PFSK-1 (cell line): ENCODE results near the gene GALNTL6.

Experiments used
- FOXP2 ChIP-seq: optimal IDR thresholded peaks from 2 replicates; pipeline ENCODE3; 2011; ENCODE audit warnings: borderline replicate concordance, control low read depth, inconsistent platforms; ENCODE audit not compliant: insufficient read depth; ENCODE audit errors: extremely low read length, extremely low read depth
- POLR2AphosphoS5 ChIP-seq: IDR thresholded peaks from 2 replicates; pipeline ENCODE4 v1.6.1; 2012; ENCODE audit warnings: low read depth, mild to moderate bottlenecking, control low read depth, low read length, moderate library complexity
- REST ChIP-seq, 2 experiments: IDR thresholded peaks; 2 replicates each; pipeline versions ENCODE4 v1.6.1 to v1.8.0; 2011 to 2012; ENCODE audit warnings: low read depth in 2 of 2, low read length in 2 of 2, control low read depth in 1 of 2, inconsistent platforms in 1 of 2, mild to moderate bottlenecking in 1 of 2, moderate library complexity in 1 of 2; ENCODE audit not compliant: insufficient read depth in 1 of 2
- SIN3A ChIP-seq: IDR thresholded peaks from 2 replicates; pipeline ENCODE4 v1.6.1; 2012; ENCODE audit warnings: mild to moderate bottlenecking, low read length, moderate library complexity, borderline replicate concordance; ENCODE audit not compliant: insufficient read depth
- TAF1 ChIP-seq: IDR thresholded peaks from 2 replicates; pipeline ENCODE4 v1.6.1; 2012; ENCODE audit warnings: low read length, control low read depth, borderline replicate concordance; ENCODE audit not compliant: insufficient read depth

GALNTL6 gene

GRCh38 chr4:172356016-172356415 lies 542.8 kb downstream of the GALNTL6 start:
- TF ChIP-seq POLR2AphosphoS5: no peak
- no peak for TF ChIP-seq SIN3A
- no peak for TF ChIP-seq REST (IDR thresholded peaks at IDR 0.05; ENCODE audit: insufficient read depth in 1 of 2, low read depth in 2 of 2, low read length in 2 of 2)
- no peak for TF ChIP-seq TAF1
- no peak for TF ChIP-seq FOXP2

DNA sequence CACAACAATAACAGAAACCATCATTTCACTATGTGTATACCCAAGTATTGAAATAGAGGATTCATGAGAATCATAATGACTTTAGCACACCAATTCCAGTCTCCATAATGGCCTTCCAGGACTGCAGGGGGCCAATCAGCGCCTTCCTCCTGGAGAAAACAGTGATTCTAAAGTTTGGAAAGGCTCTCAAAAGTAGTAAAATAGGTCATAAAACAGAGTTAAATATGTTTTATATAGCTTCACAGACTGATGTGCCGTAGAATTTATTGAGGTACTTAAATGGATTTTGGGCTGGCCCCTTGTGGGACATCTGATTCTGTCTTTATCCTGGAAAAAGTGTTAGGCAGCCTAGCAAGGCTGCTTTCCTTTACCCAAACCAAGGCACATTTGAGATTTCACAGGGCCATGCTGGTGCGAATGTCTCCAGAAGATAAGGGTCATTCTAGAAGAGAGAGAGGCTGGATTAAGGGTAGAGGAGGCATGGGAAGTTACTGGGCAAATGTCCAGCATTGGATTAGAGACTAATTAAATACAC lies 543.9 kb downstream of the GALNTL6 start:
- TF ChIP-seq TAF1 (no peak), SIN3A (no peak), POLR2AphosphoS5 (no peak), REST (IDR thresholded peaks at IDR 0.05; ENCODE audit: insufficient read depth in 1 of 2, low read depth in 2 of 2, low read length in 2 of 2) (no peak)

- no peak for TF ChIP-seq REST (IDR thresholded peaks at IDR 0.05; ENCODE audit: insufficient read depth in 1 of 2, low read depth in 2 of 2, low read length in 2 of 2)
- TF ChIP-seq POLR2AphosphoS5: no peak
- TF ChIP-seq FOXP2: no peak
- TF ChIP-seq TAF1: no peak
- TF ChIP-seq SIN3A: no peak
Observed at GRCh38 chr4:172362569-172362968, 549.4 kb downstream of the GALNTL6 start.

DNA sequence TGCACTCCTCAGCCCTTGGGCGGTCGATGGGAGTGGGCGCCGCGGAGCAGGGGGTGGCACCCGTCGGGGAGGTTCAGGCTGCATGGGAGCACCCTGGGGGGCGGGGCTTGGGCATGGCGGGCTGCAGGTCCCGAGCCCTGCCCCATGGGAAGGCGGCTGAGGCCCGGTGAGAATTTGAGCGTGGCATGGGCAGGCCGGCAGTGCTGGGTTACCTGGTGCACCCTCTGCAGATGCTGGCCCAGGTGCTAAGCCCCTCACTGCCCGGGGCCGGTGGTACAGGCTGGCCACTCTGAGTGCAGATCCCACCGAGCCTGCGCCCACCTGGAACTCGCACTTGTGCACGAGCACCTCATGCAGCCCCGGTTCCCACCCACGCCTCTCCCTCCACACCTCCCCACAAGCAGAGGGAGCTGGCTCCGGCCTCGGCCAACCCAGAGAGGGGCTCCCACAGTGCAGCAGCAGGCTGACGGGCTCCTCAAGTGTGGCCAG lies 556.3 kb downstream of the GALNTL6 start:
- no peak for TF ChIP-seq POLR2AphosphoS5
- no peak for TF ChIP-seq REST (IDR thresholded peaks at IDR 0.05; ENCODE audit: insufficient read depth in 1 of 2, low read depth in 2 of 2, low read length in 2 of 2)
- TF ChIP-seq FOXP2: no peak
- TF ChIP-seq TAF1: no peak
- TF ChIP-seq SIN3A: no peak

DNA sequence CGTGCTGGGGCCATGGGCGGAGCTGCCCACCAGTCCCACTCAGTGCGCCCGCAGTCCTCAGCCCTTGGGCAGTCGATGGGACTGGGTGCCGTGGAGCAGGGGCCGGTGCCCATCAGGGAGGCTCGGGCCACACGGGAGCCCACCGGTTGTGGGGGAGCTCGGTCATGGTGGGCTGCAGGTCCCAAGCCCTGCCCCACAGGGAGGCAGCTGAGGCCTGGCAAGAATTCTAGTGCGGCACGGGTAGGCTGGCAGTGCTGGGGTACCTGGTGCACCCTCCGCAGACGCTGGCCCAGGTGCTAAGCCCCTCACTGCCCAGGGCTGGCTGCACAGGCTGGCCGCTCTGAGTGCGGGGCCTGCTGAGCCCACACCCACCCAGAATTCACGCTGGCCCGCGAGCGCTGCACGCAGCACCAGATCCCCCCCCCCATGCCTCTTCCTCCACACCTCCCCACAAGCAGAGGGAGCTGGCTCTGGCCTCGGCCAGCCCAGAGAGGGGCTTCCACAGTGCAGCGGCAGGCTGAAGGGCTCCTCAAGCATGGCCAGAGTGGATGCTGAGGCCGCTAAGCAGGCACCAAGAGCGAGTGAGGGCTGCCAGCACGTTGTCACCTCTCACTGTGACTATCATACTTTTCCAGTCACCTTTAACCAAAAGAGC lies 564.4 kb downstream of the GALNTL6 start:
- TF ChIP-seq POLR2AphosphoS5 (no peak), FOXP2 (no peak)
